Gastrocnemius medialis (tissue), 4 donors: ENCODE measurements around the gene FALEC.

Source experiments
- POLR2A ChIP-seq, 2 donors: fragments of 450-650 bp; IDR thresholded peaks; one replicate each; pipeline ENCODE4 v1.6.1; 2017; ENCODE audit warnings: antibody characterized with exemption in 2 of 2, mild to moderate bottlenecking in 2 of 2, moderate library complexity in 2 of 2
- TF ChIP-seq, protein P1 (sequence below), 5 experiments: fragments of 450-650 bp in 3 of 5; fragments of 200-600 bp in 2 of 5; sonication (generic) in 2 of 5; IDR thresholded peaks in 4 of 5; conservative IDR thresholded peaks in 1 of 5; 1 replicate in 4 of 5; 2 replicates in 1 of 5; pipeline ENCODE4 v1.5.1; 2016 to 2019; ENCODE audit warnings: antibody characterized with exemption in 5 of 5, mild to moderate bottlenecking in 3 of 5, moderate library complexity in 3 of 5

DNA sequence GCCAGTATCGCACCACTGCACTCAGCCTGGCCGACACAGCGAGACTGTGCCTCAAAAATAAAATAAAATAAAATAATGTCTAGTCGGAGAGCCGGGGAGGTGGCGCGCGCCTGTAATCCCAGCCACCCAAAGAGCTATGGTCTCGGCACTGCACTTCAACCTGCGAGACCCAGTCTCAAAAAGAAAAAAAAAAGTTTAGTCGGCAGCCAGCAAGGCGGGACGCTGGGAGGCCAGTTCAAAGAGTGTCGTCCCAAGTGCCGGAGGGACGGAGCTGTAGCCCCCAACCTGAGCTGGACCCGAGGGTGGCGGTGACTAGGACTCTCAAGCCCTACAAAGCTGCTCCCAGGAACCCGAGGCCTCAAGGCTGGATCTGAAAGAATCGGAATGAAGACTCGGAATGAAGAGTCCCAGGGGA lies 632 bp upstream of the FALEC start:
- TF ChIP-seq, protein P1, sequence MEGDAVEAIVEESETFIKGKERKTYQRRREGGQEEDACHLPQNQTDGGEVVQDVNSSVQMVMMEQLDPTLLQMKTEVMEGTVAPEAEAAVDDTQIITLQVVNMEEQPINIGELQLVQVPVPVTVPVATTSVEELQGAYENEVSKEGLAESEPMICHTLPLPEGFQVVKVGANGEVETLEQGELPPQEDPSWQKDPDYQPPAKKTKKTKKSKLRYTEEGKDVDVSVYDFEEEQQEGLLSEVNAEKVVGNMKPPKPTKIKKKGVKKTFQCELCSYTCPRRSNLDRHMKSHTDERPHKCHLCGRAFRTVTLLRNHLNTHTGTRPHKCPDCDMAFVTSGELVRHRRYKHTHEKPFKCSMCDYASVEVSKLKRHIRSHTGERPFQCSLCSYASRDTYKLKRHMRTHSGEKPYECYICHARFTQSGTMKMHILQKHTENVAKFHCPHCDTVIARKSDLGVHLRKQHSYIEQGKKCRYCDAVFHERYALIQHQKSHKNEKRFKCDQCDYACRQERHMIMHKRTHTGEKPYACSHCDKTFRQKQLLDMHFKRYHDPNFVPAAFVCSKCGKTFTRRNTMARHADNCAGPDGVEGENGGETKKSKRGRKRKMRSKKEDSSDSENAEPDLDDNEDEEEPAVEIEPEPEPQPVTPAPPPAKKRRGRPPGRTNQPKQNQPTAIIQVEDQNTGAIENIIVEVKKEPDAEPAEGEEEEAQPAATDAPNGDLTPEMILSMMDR (IDR thresholded peaks at IDR 0.05 in 4 of 5, conservative IDR thresholded peaks at IDR 0.05 in 1 of 5), result no peak
- no peak for TF ChIP-seq POLR2A (IDR thresholded peaks at IDR 0.05)
